GM10266 (cell line): ENCODE measurements around the gene C16orf74.

Experiments
- DNase-seq: peaks from one replicate; pipeline ENCODE4 v3.0.0; 2012; ENCODE audit errors: extremely low spot score
- TF ChIP-seq, protein P1 (sequence below): IDR thresholded peaks from 2 replicates; pipeline ENCODE4 v1.5.1; 2012; ENCODE audit warnings: mild to moderate bottlenecking, low read depth; ENCODE audit not compliant: control insufficient read depth, insufficient read depth; ENCODE audit errors: missing control alignments

The C16orf74 gene

DNA sequence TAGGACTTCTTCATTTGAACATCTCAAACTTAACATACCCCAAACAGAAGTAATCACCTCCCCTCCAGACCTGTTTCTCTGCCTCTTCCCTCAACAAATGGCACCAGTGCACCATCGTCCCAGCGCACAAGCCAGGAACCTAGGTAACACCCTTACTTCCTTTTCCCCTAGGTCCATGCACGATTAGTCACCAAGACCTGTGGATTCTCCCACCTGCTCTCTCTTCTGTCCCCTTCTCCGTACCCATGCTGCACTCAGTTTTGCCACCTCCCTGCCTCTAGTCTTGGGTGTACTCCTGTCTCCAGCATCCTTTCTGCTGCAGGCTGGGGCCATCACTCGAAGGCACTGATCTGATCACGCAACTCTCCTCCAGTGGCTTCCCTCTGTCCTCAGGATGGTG is 45.3 kb upstream of the C16orf74 start:
- TF ChIP-seq, protein P1, sequence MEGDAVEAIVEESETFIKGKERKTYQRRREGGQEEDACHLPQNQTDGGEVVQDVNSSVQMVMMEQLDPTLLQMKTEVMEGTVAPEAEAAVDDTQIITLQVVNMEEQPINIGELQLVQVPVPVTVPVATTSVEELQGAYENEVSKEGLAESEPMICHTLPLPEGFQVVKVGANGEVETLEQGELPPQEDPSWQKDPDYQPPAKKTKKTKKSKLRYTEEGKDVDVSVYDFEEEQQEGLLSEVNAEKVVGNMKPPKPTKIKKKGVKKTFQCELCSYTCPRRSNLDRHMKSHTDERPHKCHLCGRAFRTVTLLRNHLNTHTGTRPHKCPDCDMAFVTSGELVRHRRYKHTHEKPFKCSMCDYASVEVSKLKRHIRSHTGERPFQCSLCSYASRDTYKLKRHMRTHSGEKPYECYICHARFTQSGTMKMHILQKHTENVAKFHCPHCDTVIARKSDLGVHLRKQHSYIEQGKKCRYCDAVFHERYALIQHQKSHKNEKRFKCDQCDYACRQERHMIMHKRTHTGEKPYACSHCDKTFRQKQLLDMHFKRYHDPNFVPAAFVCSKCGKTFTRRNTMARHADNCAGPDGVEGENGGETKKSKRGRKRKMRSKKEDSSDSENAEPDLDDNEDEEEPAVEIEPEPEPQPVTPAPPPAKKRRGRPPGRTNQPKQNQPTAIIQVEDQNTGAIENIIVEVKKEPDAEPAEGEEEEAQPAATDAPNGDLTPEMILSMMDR = no peak
- no peak for DNase-seq

DNA sequence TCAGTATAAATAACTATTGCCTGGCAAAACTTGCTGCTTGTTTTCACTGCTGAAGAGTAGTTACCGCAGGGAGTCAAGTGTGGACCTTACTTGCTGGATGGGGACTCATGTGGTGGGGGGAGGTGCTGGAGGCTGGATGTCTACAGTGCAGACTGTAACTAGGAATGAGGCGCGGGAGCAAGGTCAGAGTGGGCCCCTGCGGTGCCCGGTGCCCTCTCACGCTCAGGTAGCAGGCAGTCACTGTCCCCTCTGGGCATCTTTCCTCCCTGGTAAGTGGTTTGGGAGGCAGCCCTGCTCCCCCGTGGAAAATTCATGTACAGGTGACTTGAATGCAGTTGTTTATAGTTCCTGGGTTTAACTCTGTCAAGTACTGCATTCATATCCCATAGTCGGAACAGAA is 43.8 kb upstream of the C16orf74 start:
- no peak for DNase-seq
- TF ChIP-seq, protein P1 = no peak

DNA sequence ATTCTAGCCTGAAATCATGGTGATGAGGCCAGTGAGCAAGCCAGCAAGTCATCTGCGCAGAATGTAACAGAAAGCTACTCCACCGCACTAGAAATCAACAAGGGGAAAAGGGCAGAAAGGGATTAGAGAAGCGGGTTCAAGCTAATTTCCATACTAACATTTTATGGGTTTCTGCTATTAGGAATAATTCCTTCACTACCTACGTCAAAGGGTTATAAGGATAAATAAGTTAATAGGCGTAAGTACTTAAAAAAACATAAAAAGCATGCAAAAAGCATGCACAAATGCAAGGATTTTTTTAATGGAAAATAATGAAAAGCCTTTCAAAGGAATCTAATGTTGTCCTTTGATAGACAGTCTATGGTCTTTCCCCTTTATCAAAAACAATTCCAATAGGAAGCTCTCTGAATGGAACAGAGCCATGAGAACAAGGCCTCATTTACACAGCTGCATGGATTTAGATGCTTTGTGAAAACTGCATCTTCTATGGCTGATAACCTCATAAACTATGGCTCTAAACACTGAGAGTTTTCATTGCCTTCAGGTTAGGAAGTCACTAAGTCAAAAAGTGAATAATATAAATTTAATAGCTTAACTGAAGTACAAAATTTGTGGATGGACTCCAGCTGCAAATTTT is 42.9 kb upstream of the C16orf74 start:
- no peak for DNase-seq
- TF ChIP-seq, protein P1 = no peak

DNA sequence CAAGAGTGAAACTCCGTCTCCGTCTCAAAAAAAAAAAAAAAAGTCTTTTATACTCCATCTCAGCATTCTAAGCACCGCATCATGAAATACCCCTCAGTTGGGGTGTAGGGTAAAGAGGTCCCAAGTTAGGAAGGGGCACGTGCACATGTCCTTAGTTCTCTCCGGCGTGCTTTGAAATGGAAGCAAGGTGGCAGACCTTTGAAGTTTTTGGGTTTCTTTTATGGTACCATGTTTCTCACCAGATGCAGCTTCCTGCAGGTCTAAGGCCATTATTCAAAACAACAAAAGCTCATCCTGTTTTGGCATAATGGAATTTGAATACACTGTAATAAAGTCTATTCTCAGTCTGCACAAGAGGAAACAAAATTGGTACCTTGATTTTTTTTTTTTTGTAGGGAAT is 38.9 kb upstream of the C16orf74 start:
- DNase-seq = no peak
- TF ChIP-seq, protein P1 = no peak

DNA sequence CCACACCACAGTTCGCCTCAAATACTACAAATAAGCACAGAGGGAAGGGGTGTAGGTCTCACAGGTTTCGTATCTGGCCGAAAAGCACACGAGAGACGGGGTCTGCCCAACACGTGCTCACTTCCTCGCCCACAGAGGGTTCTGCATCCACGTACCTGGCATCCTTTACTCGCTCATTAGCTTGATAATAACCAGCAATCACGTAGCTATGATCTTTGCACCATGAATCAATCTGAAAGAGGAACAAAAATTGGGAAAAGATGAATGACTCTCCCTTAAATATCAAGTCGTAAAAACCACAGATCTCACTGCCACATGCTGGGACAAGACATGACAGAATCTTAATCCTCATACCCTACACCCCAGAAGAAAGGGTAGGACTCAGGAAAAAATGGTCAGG is 37.9 kb upstream of the C16orf74 start:
- TF ChIP-seq, protein P1 = no peak
- DNase-seq = no peak

DNA sequence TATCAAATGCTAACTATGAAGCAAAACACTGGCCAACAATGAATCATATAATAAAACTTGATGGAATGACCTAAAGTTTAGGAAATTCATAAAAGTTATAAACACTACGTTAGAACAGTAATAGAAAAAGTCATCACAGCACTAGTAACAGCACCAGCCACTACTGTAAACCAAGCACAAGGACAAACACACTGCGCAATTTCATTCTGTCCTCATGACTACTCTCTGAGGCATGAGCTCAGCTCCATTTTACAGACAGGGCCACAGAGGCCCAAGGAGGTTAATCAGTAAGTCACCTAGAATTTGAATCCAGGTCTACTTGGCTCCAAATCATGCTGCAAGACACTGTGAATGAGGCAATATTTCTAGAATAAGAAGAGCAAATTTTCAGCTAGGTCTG is 35.0 kb upstream of the C16orf74 start:
- DNase-seq = no peak
- TF ChIP-seq, protein P1 = no peak

DNA sequence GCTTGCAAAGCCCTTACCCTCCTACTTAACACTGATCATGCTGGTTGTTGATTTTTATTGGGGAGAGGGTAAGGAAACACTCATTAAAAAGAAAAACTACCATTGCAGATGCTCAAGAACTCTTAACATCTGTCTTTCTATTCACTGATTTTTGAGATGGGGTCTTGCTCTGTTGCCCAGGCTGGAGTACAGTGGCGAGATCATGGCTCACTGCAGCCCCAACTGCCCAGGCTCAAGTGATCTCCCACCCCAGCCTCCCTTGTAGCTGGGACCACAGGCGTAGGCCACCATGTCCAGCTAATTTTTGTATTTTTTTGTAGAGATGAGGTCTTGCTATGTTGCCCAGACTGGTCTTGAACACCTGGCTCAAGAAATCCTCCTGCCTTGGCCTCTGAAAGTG is 33.9 kb upstream of the C16orf74 start:
- TF ChIP-seq, protein P1 = no peak
- DNase-seq = no peak
